Keratinocyte (primary cell): ENCODE results near the gene SLC41A3. TPM values are rescaled to one million over a fixed set of nuclear protein-coding genes. Genes with fewer than 3 reads are reported as not detected.

Experiments
- DNase-seq: peaks from one replicate; pipeline ENCODE4 v3.0.0-alpha.2; 2011; ENCODE audit warnings: low read depth, missing footprints, low spot score
- FAIRE-seq: peaks from 2 replicates; lab custom pipeline; 2011; peaks lifted over from hg19 to GRCh38; lab: Jason Lieb, UNC
- H2AFZ ChIP-seq: 2 replicates; pipeline ENCODE4 v1.6.0; 2012; ENCODE audit warnings: low read length, control low read depth, inconsistent platforms; ENCODE audit not compliant: control insufficient read depth
- H3K27ac ChIP-seq: 2 replicates; pipeline ENCODE4 v1.5.1; 2011; ENCODE audit warnings: low read length; ENCODE audit not compliant: control insufficient read depth, insufficient read depth
- H3K27me3 ChIP-seq: 3 replicates; pipeline ENCODE4 v1.6.0; 2011; ENCODE audit warnings: low read length; ENCODE audit not compliant: control insufficient read depth, insufficient read depth; ENCODE audit errors: extremely low read depth
- H3K36me3 ChIP-seq, 2 experiments: 2 replicates in 1 of 2; 3 replicates in 1 of 2; pipeline ENCODE4 v1.5.1; 2011; ENCODE audit warnings: low read length in 2 of 2, mild to moderate bottlenecking in 1 of 2; ENCODE audit not compliant: control insufficient read depth in 2 of 2, insufficient read depth in 2 of 2; ENCODE audit errors: extremely low read depth in 1 of 2
- H3K4me1 ChIP-seq: 3 replicates; pipeline ENCODE4 v1.5.1; 2011; ENCODE audit warnings: low read length; ENCODE audit not compliant: control insufficient read depth, insufficient read depth; ENCODE audit errors: extremely low read depth
- H3K4me2 ChIP-seq: 3 replicates; pipeline ENCODE4 v1.6.0; 2011; ENCODE audit warnings: low read depth, low read length; ENCODE audit not compliant: control insufficient read depth, insufficient read depth; ENCODE audit errors: extremely low read depth
- H3K4me3 ChIP-seq, 3 experiments: fragments of 200-600 bp in 1 of 3; sonication (generic) in 1 of 3; 2 replicates in 2 of 3; 3 replicates in 1 of 3; pipeline ENCODE4 v1.5.1; 2011 to 2016; ENCODE audit warnings: low read length in 3 of 3, mild to moderate bottlenecking in 3 of 3, control low read depth in 2 of 3, inconsistent platforms in 1 of 3, low read depth in 1 of 3, mixed read lengths in 1 of 3, mixed run types in 1 of 3, moderate library complexity in 1 of 3; ENCODE audit not compliant: control insufficient read depth in 2 of 3, insufficient read depth in 2 of 3; ENCODE audit errors: extremely low read depth in 1 of 3
- H3K79me2 ChIP-seq: 2 replicates; pipeline ENCODE4 v1.6.0; 2012; ENCODE audit warnings: low read length; ENCODE audit not compliant: control insufficient read depth, insufficient read depth
- H3K9ac ChIP-seq: 3 replicates; pipeline ENCODE4 v1.6.0; 2011; ENCODE audit warnings: low read length; ENCODE audit not compliant: control insufficient read depth, insufficient read depth; ENCODE audit errors: extremely low read depth
- H3K9me1 ChIP-seq: 3 replicates; pipeline ENCODE4 v1.6.0; 2011; ENCODE audit warnings: low read length; ENCODE audit not compliant: control insufficient read depth, insufficient read depth; ENCODE audit errors: extremely low read depth
- H3K9me3 ChIP-seq: 2 replicates; pipeline ENCODE4 v1.5.1; 2012; ENCODE audit warnings: low read depth, low read length; ENCODE audit not compliant: control insufficient read depth
- H4K20me1 ChIP-seq: 3 replicates; pipeline ENCODE4 v1.6.0; 2011; ENCODE audit warnings: low read length; ENCODE audit not compliant: control insufficient read depth, insufficient read depth; ENCODE audit errors: extremely low read depth
- CTCF ChIP-seq, 3 experiments: IDR thresholded peaks in 1 of 3; conservative IDR thresholded peaks in 1 of 3; optimal IDR thresholded peaks in 1 of 3; 2 replicates in 2 of 3; 3 replicates in 1 of 3; pipeline versions ENCODE3 to v1.5.1; 2011; ENCODE audit warnings: low read length in 3 of 3, mild to moderate bottlenecking in 3 of 3, moderate library complexity in 2 of 3, control low read depth in 1 of 3, inconsistent platforms in 1 of 3; ENCODE audit not compliant: insufficient read depth in 2 of 3; ENCODE audit errors: extremely low read depth in 1 of 3
- EZH2 ChIP-seq: IDR thresholded peaks from one replicate; pipeline ENCODE4 v1.6.1; 2012; ENCODE audit warnings: inconsistent platforms, mild to moderate bottlenecking, low read length, moderate library complexity
- dilution Hi-C: fragments of 300-500 bp; cut with MboI; formaldehyde crosslinking; loops from one replicate; pipeline ENCODE4 v1.7.0; 2020; ENCODE audit warnings: low sequenced_read_pairs; ENCODE audit not compliant: extremely low pct_ligation_motif_present
- polyA plus RNA-seq, 5 experiments: library from polyadenylated mRNA; depleted of rRNA in 3 of 5; stranded (reverse) in 3 of 5; stranded (forward) in 1 of 5; unstranded in 1 of 5; fragments of >200 nt; gene quantifications; 1 replicate in 1 of 5; 2 replicates in 3 of 5; 3 replicates in 1 of 5; pipeline versions ENCODE4 v1.2.1 to v1.2.3, GENCODE V29; 2011 to 2012; ENCODE audit warnings: missing spikeins in 2 of 5, low read depth in 1 of 5, low replicate concordance in 1 of 5

SLC41A3 gene
- polyA plus RNA-seq, 1 donor (not counting 4 experiments of a cell fraction or from before 2014, with no cell fraction given): 30.2 TPM

GRCh38 chr3:126025862-126026261, 58.1 kb downstream of the SLC41A3 start:
- Histone ChIP-seq H3K4me3 (no peak overlapping the region), H3K27ac (no peak overlapping the region), H2AFZ (no peak overlapping the region), H4K20me1 (no peaks in the 10 kb centered on the region), H3K79me2 (no peaks in the 10 kb centered on the region), H3K27me3 (no peaks in the 10 kb centered on the region), H3K36me3 (peaks cover 2 to 8% of the 10 kb centered on the region in 2 experiments), H3K4me2 (no peak overlapping the region), H3K9ac (no peak overlapping the region), H3K4me1 (no peaks in the 10 kb centered on the region), H3K9me3 (peaks cover 4% of the 10 kb centered on the region), H3K9me1 (no peaks in the 10 kb centered on the region)
- DNase-seq (no peak), FAIRE-seq (no peak)
- dilution Hi-C loops: no loop called here
- TF ChIP-seq EZH2 (no peak), CTCF (optimal IDR thresholded peaks at IDR 0.05 in 1 of 3, IDR thresholded peaks at IDR 0.05 in 1 of 3, conservative IDR thresholded peaks at IDR 0.05 in 1 of 3; ENCODE audit: extremely low read depth in 1 of 3, insufficient read depth in 2 of 3, low read length in 3 of 3) (no peak)

DNA sequence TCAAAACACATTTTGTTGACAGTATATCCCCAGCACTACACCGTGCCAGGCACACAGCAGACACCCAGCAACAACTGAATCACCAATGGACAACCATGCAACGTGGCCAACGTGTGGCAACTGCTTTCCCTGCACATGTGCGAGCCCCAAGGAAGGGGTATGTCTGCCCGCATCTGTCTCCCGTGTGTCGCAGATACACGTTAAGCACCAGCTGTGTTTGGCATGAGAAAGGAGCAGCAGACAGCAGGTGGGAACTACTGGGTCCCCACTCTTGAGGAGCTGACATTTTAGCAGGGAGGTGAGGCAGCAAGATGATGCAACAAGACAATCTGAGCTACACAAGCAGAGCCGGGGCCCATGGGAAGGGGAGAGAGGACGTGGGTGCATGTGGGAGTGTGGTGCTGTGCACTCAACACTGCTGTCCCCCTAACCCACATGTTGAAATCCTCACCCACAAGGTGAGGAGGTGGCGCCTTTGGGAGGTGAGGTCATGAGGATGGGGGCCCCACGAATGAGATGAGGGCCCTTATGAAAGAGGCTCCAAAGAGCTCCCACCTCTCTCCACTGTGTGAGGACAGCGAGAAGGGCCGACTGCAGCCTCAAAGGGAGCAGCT, 58.7 kb downstream of the SLC41A3 start:
- Histone ChIP-seq H3K9ac (no peak overlapping the region), H3K4me2 (no peak overlapping the region), H3K9me3 (peaks cover 4% of the 10 kb centered on the region), H3K36me3 (peaks cover 2 to 8% of the 10 kb centered on the region in 2 experiments), H3K4me3 (no peak overlapping the region), H3K79me2 (no peaks in the 10 kb centered on the region), H3K9me1 (no peaks in the 10 kb centered on the region), H4K20me1 (no peaks in the 10 kb centered on the region), H3K4me1 (no peaks in the 10 kb centered on the region), H3K27me3 (no peaks in the 10 kb centered on the region), H3K27ac (no peak overlapping the region), H2AFZ (no peak overlapping the region)
- no peak for DNase-seq
- TF ChIP-seq CTCF (optimal IDR thresholded peaks at IDR 0.05 in 1 of 3, IDR thresholded peaks at IDR 0.05 in 1 of 3, conservative IDR thresholded peaks at IDR 0.05 in 1 of 3; ENCODE audit: extremely low read depth in 1 of 3, insufficient read depth in 2 of 3, low read length in 3 of 3): no peak
- no peak for TF ChIP-seq EZH2
- no peak for FAIRE-seq
- dilution Hi-C loops: no loop called here
